ENCODE results near the gene CNTNAP2.

Gene CNTNAP2

GRCh38 chr7:147639037-147639436 is 1522.4 kb downstream of the CNTNAP2 start:
- no peak overlapping the region for H3K4me3 ChIP-seq (ENCODE audit: low read depth, low read length)
- CTCF ChIA-PET: no interaction called here
- no peaks in the 10 kb centered on the region for H3K36me3 ChIP-seq (ENCODE audit: control insufficient read depth in 2 of 2, insufficient read depth in 1 of 2, low read length in 2 of 2)
- no peaks in the 10 kb centered on the region for H3K9me3 ChIP-seq (ENCODE audit: control insufficient read depth, insufficient read depth, low read depth, low read length)
- no peak overlapping the region for H3K27ac ChIP-seq (ENCODE audit: extremely low read depth, low read depth, low read length)
- no peaks in the 10 kb centered on the region for H3K4me1 ChIP-seq (ENCODE audit: control insufficient read depth, insufficient read depth, low read length)
- POLR2A ChIA-PET: no interaction called here
- TF ChIP-seq SP7 (tag by site-specific recombination; IDR thresholded peaks at IDR 0.05) (no peak), ZNF341 (tag by site-specific recombination; IDR thresholded peaks at IDR 0.05; ENCODE audit: low read depth) (no peak), ZNF221 (tag by site-specific recombination; IDR thresholded peaks at IDR 0.05; ENCODE audit: borderline replicate concordance) (no peak), SCRT2 (tag by site-specific recombination; IDR thresholded peaks at IDR 0.05) (no peak), OVOL3 (tag by site-specific recombination; IDR thresholded peaks at IDR 0.05) (no peak), ZNF701 (tag by site-specific recombination; IDR thresholded peaks at IDR 0.05) (no peak)
- TF ChIP-seq, protein P1, sequence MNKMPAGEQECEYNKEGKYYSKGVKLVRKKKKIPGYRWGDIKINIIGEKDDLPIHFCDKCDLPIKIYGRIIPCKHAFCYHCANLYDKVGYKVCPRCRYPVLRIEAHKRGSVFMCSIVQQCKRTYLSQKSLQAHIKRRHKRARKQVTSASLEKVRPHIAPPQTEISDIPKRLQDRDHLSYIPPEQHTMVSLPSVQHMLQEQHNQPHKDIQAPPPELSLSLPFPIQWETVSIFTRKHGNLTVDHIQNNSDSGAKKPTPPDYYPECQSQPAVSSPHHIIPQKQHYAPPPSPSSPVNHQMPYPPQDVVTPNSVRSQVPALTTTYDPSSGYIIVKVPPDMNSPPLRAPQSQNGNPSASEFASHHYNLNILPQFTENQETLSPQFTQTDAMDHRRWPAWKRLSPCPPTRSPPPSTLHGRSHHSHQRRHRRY (tag by site-specific recombination; IDR thresholded peaks at IDR 0.05): no peak

GRCh38 chr7:147639751-147640150 is 1523.2 kb downstream of the CNTNAP2 start:
- ChIA-PET POLR2A (no interaction called here), CTCF (no interaction called here)

GRCh38 chr7:147640821-147641220 is 1524.2 kb downstream of the CNTNAP2 start:
- TF ChIP-seq ZNF555 (tag by site-specific recombination; conservative IDR thresholded peaks at IDR 0.05): no peak
- TF ChIP-seq ZNF404 (tag by site-specific recombination; IDR thresholded peaks at IDR 0.05): no peak
- no peak for TF ChIP-seq ZNF10 (tag by site-specific recombination; IDR thresholded peaks at IDR 0.05)
- no peak for TF ChIP-seq IKZF3 (tag by site-specific recombination; IDR thresholded peaks at IDR 0.05)
- no peak for TF ChIP-seq ZIC2 (tag by site-specific recombination; IDR thresholded peaks at IDR 0.05)
- TF ChIP-seq SCRT1 (tag by site-specific recombination; IDR thresholded peaks at IDR 0.05; ENCODE audit: borderline replicate concordance): no peak
- H3K4me1 ChIP-seq (ENCODE audit: control insufficient read depth, insufficient read depth, low read length): no peaks in the 10 kb centered on the region
- H3K36me3 ChIP-seq (ENCODE audit: control insufficient read depth in 2 of 2, insufficient read depth in 1 of 2, low read length in 2 of 2): no peaks in the 10 kb centered on the region
- ChIA-PET CTCF (no interaction called here), POLR2A (no interaction called here)
- no peaks in the 10 kb centered on the region for H3K9me3 ChIP-seq (ENCODE audit: control insufficient read depth, insufficient read depth, low read depth, low read length)
- H3K4me3 ChIP-seq (ENCODE audit: low read depth, low read length): no peak overlapping the region
- H3K27ac ChIP-seq (ENCODE audit: extremely low read depth, low read depth, low read length): no peak overlapping the region

More at GRCh38 chr7:147639751-147640150, 1523.2 kb downstream of the CNTNAP2 start:
- Histone ChIP-seq H3K4me1 (ENCODE audit: control insufficient read depth, insufficient read depth, low read length) (no peaks in the 10 kb centered on the region), H3K27ac (ENCODE audit: extremely low read depth, low read depth, low read length) (no peak overlapping the region), H3K36me3 (ENCODE audit: control insufficient read depth in 2 of 2, insufficient read depth in 1 of 2, low read length in 2 of 2) (no peaks in the 10 kb centered on the region), H3K9me3 (ENCODE audit: control insufficient read depth, insufficient read depth, low read depth, low read length) (no peaks in the 10 kb centered on the region), H3K4me3 (ENCODE audit: low read depth, low read length) (no peak overlapping the region)
- TF ChIP-seq ZFP41 (tag by site-specific recombination; IDR thresholded peaks at IDR 0.05; ENCODE audit: borderline replicate concordance) (no peak), GFI1B (tag by site-specific recombination; IDR thresholded peaks at IDR 0.05) (no peak), BCL11A (tag by site-specific recombination; IDR thresholded peaks at IDR 0.05; ENCODE audit: low read depth) (no peak), GLI4 (tag by site-specific recombination; IDR thresholded peaks at IDR 0.05) (no peak), ZNF398 (tag by site-specific recombination; IDR thresholded peaks at IDR 0.05) (no peak), ZNF239 (tag by site-specific recombination; IDR thresholded peaks at IDR 0.05) (no peak), ZNF18 (tag by site-specific recombination; IDR thresholded peaks at IDR 0.05) (no peak)
